ENCODE data around the gene EMD.

The EMD gene

GRCh38 chrX:154355776-154356140 lies 23.3 kb upstream of the EMD start:
- no peaks in the 10 kb centered on the region for H3F3A ChIP-seq (ENCODE audit: insufficient read depth, low read length)
- no peak overlapping the region for H2AFZ ChIP-seq (ENCODE audit: low read length)
- H3K27me3 ChIP-seq (replicated peaks; ENCODE audit: insufficient read depth, low read length), result no peaks in the 10 kb centered on the region
- H3K36me3 ChIP-seq (replicated peaks; ENCODE audit: insufficient read depth, low read length), result no peaks in the 10 kb centered on the region
- H4K20me1 ChIP-seq (ENCODE audit: insufficient read depth, low read length), result no peaks in the 10 kb centered on the region
- H3K4me3 ChIP-seq (ENCODE audit: low read length), result no peak overlapping the region
- no peaks in the 10 kb centered on the region for H3K79me2 ChIP-seq (ENCODE audit: low read length)
- no peaks in the 10 kb centered on the region for H3K4me1 ChIP-seq (ENCODE audit: low read length)
- H3K4me2 ChIP-seq (ENCODE audit: low read depth, low read length), result no peak overlapping the region
- H3K27ac ChIP-seq (ENCODE audit: low read length), result no peak overlapping the region
- no peak for DNase-seq
- TF ChIP-seq CTCF (IDR thresholded peaks at IDR 0.05; ENCODE audit: low read length) (no peak), EZH2phosphoT487 (IDR thresholded peaks at IDR 0.05; ENCODE audit: low read length) (no peak), EZH2 (optimal IDR thresholded peaks at IDR 0.05; ENCODE audit: low read depth, low read length) (no peak)
- H3K9me3 ChIP-seq (replicated peaks; ENCODE audit: insufficient read depth, low read length), result no peaks in the 10 kb centered on the region
- H3K9me2 ChIP-seq (replicated peaks; ENCODE audit: insufficient read depth, low read length), result no peaks in the 10 kb centered on the region
- no peak overlapping the region for H3K9ac ChIP-seq (ENCODE audit: low read length)

GRCh38 chrX:154356596-154356995 lies 22.5 kb upstream of the EMD start:
- Histone ChIP-seq H3K4me1 (ENCODE audit: low read length) (no peaks in the 10 kb centered on the region), H3K9me2 (replicated peaks; ENCODE audit: insufficient read depth, low read length) (no peaks in the 10 kb centered on the region), H3K36me3 (replicated peaks; ENCODE audit: insufficient read depth, low read length) (no peaks in the 10 kb centered on the region)

GRCh38 chrX:154357205-154357604 lies 21.9 kb upstream of the EMD start:
- H2AFZ ChIP-seq (ENCODE audit: low read length), result no peak overlapping the region
- H3K27ac ChIP-seq (ENCODE audit: low read length), result no peak overlapping the region
- H3K9me3 ChIP-seq (replicated peaks; ENCODE audit: insufficient read depth, low read length), result no peaks in the 10 kb centered on the region
- H3F3A ChIP-seq (ENCODE audit: insufficient read depth, low read length), result no peaks in the 10 kb centered on the region
- H4K20me1 ChIP-seq (ENCODE audit: insufficient read depth, low read length), result no peaks in the 10 kb centered on the region
- TF ChIP-seq EZH2 (optimal IDR thresholded peaks at IDR 0.05; ENCODE audit: low read depth, low read length) (no peak), EZH2phosphoT487 (IDR thresholded peaks at IDR 0.05; ENCODE audit: low read length) (no peak), CTCF (IDR thresholded peaks at IDR 0.05; ENCODE audit: low read length) (no peak)
- no peaks in the 10 kb centered on the region for H3K79me2 ChIP-seq (ENCODE audit: low read length)
- DNase-seq, result no peak
- no peak overlapping the region for H3K4me2 ChIP-seq (ENCODE audit: low read depth, low read length)
- H3K9ac ChIP-seq (ENCODE audit: low read length), result no peak overlapping the region
- H3K27me3 ChIP-seq (replicated peaks; ENCODE audit: insufficient read depth, low read length), result no peaks in the 10 kb centered on the region
- H3K36me3 ChIP-seq (replicated peaks; ENCODE audit: insufficient read depth, low read length), result no peaks in the 10 kb centered on the region
- H3K4me3 ChIP-seq (ENCODE audit: low read length), result no peak overlapping the region
- H3K9me2 ChIP-seq (replicated peaks; ENCODE audit: insufficient read depth, low read length), result no peaks in the 10 kb centered on the region
- no peaks in the 10 kb centered on the region for H3K4me1 ChIP-seq (ENCODE audit: low read length)

More at GRCh38 chrX:154356596-154356995, 22.5 kb upstream of the EMD start:
- H3K4me2 ChIP-seq (ENCODE audit: low read depth, low read length), result no peak overlapping the region
- H3K9me3 ChIP-seq (replicated peaks; ENCODE audit: insufficient read depth, low read length), result no peaks in the 10 kb centered on the region
- no peaks in the 10 kb centered on the region for H3K79me2 ChIP-seq (ENCODE audit: low read length)
- TF ChIP-seq CTCF (IDR thresholded peaks at IDR 0.05; ENCODE audit: low read length) (no peak), EZH2phosphoT487 (IDR thresholded peaks at IDR 0.05; ENCODE audit: low read length) (no peak), EZH2 (optimal IDR thresholded peaks at IDR 0.05; ENCODE audit: low read depth, low read length) (no peak)
- H3K27me3 ChIP-seq (replicated peaks; ENCODE audit: insufficient read depth, low read length), result no peaks in the 10 kb centered on the region
- no peak for DNase-seq
- no peak overlapping the region for H3K27ac ChIP-seq (ENCODE audit: low read length)
- no peak overlapping the region for H3K4me3 ChIP-seq (ENCODE audit: low read length)
- no peak overlapping the region for H2AFZ ChIP-seq (ENCODE audit: low read length)
- no peaks in the 10 kb centered on the region for H4K20me1 ChIP-seq (ENCODE audit: insufficient read depth, low read length)
- no peaks in the 10 kb centered on the region for H3F3A ChIP-seq (ENCODE audit: insufficient read depth, low read length)
- no peak overlapping the region for H3K9ac ChIP-seq (ENCODE audit: low read length)

Data from MM.1S (cell line).